Keratinocyte (primary cell): ENCODE data around the gene SCAF8.

Experiments
- CTCF ChIP-seq, 3 experiments: IDR thresholded peaks in 1 of 3; conservative IDR thresholded peaks in 1 of 3; optimal IDR thresholded peaks in 1 of 3; 2 replicates in 2 of 3; 3 replicates in 1 of 3; pipeline versions ENCODE3 to v1.5.1; 2011; ENCODE audit warnings: low read length in 3 of 3, mild to moderate bottlenecking in 3 of 3, moderate library complexity in 2 of 3, control low read depth in 1 of 3, inconsistent platforms in 1 of 3; ENCODE audit not compliant: insufficient read depth in 2 of 3; ENCODE audit errors: extremely low read depth in 1 of 3
- EZH2 ChIP-seq: IDR thresholded peaks from one replicate; pipeline ENCODE4 v1.6.1; 2012; ENCODE audit warnings: inconsistent platforms, mild to moderate bottlenecking, low read length, moderate library complexity

GRCh38 chr6:154822947-154823558 lies 89.8 kb downstream of the SCAF8 start:
- TF ChIP-seq CTCF (optimal IDR thresholded peaks at IDR 0.05 in 1 of 3, IDR thresholded peaks at IDR 0.05 in 1 of 3, conservative IDR thresholded peaks at IDR 0.05 in 1 of 3; ENCODE audit: extremely low read depth in 1 of 3, insufficient read depth in 2 of 3, low read length in 3 of 3), result no peak
- TF ChIP-seq EZH2, result no peak
